CD4-positive, alpha-beta T cell treated with Interleukin-12 subunit alpha and Interleukin-12 subunit beta, for 1 hour (primary cell): ENCODE measurements around the gene S100A5.
"Not testable (repeated sequence)": the region's sequence is repeated elsewhere in the genome, so short reads cannot be mapped to it uniquely, and the experiment has no call there.

Experiments
- DNase-seq: peaks from one replicate; pipeline ENCODE4 v3.0.0-alpha.2; 2020

Gene S100A5, protein sequence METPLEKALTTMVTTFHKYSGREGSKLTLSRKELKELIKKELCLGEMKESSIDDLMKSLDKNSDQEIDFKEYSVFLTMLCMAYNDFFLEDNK

DNA sequence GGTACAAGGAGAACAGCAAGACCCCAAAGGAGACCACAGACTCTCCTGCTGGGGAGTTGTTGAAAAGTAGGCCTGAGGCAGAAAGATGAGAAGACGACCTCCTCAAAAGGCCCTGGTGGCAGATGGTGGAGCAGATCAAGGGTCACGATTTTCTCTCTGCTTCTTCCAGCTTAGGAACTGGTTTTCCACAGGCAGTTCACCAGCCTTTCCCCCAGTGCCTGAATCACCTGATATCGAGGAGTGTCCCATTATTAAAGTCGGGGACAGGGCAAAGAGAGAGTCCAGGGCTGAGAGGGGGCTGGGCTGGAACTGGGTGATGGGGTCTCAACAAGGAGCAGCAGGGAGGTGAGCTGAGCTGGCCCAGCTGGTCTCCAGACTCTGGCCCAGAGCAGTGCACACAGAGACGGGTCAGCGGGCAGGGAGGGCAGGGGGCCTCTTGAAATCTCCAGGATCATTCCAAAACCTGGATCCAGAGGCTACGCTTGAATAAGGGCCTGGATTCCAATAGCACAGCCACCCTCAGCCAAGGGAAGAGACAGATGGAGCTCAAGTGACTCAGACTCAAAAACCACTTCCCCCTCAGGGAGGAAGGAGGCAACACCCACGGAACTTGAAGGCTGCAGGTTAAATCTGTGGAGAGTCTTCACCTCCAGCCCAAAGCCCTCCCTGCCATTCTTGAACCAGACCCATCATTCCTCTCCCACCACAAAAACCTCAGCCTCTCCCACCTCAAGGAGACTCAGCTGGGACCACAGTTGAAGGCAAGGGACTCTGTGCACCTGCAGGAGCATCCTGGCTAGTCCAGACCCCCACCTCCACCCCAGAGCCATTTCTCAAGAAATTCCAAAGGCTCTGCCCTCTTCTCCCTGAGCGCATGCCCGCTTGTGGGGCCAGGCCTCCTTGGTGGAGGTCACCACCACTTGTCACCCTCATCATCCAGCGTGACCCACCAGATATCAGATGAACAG, at the start of gene S100A5:
Gene S100A5 (minus strand): TSS at position 541 of the 968 bp plus-strand sequence. CDS start 743 bp downstream, outside the sequence.
- peak; percentile 73 for DNase-seq

GRCh38 chr1:153588482-153588881, 47.7 kb upstream of the S100A5 start:
- DNase-seq: no peak

- DNase-seq: not testable (repeated sequence)
Observed at GRCh38 chr1:153588033-153588432, 47.3 kb upstream of the S100A5 start.

DNA sequence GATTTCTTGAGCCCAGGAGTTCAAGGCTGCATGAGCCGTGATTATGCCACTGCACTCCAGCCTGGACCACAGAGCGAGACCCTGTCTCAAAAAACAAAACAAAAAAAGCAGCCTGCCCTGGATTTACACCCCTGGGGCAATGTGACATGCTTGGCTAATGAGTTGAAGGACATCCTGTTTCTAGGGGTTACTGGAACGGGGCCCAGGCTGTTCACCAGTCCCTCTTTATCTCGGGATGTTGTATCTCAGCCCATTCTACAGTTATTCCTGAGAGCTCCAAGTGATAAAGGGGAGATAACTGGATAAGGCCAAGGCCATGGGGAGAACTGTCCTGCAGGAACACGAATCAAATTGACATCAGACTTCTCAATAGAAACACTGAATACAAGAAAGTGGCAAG, 46.6 kb upstream of the S100A5 start:
- DNase-seq: no peak

DNA sequence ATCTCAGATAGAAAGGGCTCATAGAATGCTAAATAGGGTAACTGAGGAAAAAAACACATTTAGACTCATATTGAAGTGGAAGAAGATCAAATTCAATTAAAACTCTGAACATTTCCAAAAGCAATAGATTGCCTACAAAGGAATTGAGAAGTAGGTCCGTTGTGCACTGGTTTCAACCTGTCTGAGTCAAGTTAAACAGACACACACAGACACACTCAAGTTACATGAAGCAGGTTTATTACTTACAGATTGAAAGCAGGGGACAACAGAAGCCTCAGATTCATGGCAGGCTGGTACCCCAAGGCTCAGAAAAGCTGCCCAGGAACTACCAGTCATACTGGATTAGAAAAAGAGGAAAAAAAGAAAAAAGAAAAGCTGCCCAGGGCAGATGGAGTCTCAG, 45.6 kb upstream of the S100A5 start:
- no peak for DNase-seq

- no peak for DNase-seq
Observed at GRCh38 chr1:153585006-153585405, 44.3 kb upstream of the S100A5 start.

DNA sequence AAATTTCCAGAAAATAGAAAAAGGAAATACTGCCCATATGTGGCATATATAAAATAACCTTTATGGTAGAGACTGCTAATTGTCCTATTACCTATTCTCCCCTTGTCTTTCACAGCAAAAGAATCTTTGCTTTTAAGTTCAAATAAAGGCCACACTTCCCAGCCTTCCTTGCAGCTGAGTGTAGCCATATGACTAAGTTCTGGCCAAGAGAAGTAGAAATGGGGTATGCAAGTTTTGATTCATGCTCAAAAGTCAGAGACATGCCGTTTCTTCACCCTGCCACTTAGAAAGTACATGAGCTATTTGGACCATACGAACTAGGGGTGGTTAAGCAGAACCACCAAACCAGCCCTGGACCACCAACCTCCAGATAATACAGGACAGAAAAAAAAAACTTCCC, 43.2 kb upstream of the S100A5 start:
- DNase-seq: no peak

DNA sequence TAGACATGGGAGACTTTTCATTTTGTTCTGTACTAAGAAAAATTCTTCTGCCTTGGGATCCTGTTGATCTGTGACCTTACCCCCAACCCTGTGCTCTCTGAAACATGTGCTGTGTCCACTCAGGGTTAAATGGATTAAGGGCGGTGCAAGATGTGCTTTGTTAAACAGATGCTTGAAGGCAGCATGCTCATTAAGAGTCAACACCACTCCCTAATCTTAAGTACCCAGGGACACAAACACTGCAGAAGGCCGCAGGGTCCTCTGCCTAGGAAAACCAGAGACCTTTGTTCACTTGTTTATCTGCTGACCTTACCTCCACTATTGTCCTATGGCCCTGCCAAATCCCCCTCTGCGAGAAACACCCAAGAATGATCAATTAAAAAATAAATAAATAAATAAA, 42.8 kb upstream of the S100A5 start:
- not testable (repeated sequence) for DNase-seq

DNA sequence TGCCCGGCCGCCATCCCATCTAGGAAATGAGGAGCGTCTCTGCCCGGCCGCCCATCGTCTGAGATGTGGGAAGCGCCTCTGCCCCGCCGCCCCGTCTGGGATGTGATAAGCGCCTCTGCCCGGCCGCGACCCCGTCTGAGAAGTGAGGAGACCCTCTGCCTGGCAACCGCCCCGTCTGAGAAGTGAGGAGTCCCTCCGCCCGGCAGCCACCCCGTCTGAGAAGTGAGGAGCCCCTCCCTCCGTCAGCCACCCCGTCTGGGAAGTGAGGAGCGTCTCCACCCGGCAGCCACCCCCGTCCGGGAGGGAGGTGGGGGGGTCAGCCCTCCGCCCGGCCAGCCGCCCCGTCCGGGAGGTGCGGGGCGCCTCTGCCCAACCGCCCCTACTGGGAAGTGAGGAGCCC, 42.1 kb upstream of the S100A5 start:
- not testable (repeated sequence) for DNase-seq

DNA sequence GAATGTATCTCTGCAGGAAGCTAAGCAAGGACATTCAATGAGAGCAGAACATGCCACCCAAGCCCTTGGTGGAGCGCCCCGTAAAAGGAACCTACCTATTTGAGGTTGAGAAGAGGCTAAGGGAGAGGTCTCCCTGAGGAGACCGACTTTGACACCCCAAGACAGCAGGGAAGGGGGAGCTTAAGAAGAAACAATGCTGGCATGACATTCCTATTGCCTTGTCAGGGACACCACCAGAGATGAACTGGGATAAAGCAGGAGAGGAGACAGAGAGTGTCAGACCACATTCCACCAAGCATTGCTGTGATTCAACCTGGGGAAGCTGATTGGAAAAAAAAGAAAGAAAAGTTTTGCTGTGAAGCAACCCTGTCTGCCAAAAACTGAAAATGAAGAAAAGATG, 38.2 kb upstream of the S100A5 start:
- no peak for DNase-seq

DNA sequence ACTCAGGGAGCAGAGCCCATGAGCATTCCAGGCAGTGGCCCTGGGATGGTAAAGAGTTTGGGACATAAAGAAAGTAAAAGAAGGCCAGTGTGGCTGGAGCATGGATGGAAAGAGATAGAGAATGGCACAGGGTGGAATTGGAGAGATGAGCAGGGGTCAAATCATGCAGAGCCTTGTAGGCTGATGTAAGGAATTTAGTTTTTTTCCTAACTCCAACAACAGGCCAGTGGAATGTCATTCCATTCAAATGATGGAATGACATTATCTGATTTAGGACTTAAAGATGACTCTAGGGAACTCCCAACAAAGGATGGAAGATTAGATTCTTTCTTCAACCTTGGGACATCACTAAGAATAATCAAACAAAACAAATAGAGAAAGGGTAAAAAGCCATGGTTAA, 37.8 kb upstream of the S100A5 start:
- no peak for DNase-seq

GRCh38 chr1:153577624-153578051, 36.9 kb upstream of the S100A5 start:
- DNase-seq: no peak

- no peak for DNase-seq
Observed at GRCh38 chr1:153577138-153577537, 36.4 kb upstream of the S100A5 start.

DNA sequence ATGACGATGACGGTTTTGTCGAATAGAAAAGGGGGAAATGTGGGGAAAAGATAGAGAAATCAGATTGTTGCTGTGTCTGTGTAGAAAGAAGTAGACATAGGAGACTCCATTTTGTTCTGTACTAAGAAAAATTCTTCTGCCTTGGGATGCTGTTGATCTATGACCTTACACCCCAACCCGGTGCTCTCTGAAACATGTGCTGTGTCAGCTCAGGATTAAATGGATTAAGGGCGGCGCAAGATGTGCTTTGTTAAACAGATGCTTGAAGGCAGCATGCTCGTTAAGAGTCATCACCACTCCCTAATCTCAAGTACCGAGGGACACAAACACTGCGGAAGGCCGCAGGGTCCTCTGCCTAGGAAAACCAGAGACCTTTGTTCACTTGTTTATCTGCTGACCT, 34.8 kb upstream of the S100A5 start:
- DNase-seq: not testable (repeated sequence)

DNA sequence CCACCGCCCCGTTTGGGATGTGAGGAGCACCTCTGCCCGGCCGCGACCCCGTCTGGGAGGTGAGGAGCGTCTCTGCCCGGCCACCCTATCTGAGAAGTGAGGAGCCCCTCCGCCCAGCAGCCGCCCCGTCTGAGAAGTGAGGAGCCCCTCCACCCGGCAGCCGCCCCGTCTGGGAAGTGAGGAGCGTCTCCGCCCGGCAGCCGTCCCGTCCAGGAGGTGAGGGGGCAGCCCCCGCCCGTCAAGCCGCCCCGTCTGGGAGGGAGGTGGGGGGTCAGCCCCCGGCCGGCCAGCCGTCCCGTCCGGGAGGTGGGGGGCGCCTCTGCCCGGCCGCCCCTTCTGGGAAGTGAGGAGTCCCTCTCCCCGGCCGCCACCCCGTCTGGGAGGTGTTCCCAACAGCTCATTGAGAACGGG, 34.4 kb upstream of the S100A5 start:
- not testable (repeated sequence) for DNase-seq

DNA sequence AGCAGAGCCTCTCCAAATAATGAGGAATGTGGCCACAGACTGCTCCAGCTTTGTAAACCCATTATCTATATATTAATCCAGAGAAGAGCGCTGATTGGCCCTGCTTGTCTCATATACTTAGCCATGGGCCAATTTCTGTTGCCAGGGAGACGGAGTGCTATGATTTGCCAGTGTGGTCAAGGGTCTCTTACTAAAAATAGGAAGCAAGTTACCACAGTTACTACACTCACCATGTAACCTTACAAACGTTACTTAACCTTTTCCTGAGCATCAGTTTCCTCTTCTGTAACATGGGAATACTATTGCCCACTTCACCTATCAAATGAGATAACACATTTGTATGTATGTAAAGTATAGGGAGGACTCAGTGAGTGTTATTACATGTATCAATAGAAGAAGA, 32.6 kb upstream of the S100A5 start:
- DNase-seq: no peak

- DNase-seq: peak; percentile 53
Observed at GRCh38 chr1:153572569-153573015, 31.9 kb upstream of the S100A5 start.

DNA sequence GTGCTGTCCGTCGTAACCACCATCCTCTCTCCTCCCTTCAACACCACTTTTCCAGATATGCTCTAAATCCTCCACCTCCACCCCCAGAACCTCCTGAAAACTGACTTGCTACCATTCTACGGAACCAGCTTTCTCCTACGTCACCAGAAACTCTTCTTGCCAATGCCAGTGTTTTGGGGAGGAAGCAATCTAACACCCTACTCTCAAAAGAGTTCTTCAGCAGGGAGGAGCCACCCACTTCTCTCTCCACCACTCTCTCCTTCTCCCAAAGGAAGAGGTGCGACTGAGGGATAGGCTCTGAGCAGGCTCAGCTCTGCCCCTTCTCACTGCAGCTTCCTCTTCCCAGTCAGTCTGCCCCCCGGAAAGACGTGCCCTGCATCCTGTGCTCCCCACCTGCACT, 31.0 kb upstream of the S100A5 start:
- no peak for DNase-seq

DNA sequence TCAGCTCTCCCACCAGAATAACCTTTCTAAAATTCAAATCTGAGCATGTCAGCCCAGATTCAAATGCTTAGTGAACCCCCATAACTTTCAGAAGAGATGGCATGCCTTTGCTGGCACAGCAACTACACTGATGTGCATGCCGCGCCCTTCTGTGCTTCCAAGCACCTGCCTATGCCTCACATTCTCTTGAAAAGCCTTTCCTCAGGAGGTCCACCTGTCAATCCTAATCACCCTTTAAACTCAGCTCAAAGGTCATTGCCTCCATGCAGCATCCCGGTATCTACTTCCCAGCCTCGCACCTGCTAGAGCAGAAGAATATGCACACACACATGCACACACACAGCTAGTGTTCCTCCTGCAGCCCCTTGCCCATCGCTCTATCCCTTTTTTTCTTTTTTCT, 30.1 kb upstream of the S100A5 start:
- DNase-seq: no peak

GRCh38 chr1:153569465-153569864, 28.7 kb upstream of the S100A5 start:
- DNase-seq: no peak

DNA sequence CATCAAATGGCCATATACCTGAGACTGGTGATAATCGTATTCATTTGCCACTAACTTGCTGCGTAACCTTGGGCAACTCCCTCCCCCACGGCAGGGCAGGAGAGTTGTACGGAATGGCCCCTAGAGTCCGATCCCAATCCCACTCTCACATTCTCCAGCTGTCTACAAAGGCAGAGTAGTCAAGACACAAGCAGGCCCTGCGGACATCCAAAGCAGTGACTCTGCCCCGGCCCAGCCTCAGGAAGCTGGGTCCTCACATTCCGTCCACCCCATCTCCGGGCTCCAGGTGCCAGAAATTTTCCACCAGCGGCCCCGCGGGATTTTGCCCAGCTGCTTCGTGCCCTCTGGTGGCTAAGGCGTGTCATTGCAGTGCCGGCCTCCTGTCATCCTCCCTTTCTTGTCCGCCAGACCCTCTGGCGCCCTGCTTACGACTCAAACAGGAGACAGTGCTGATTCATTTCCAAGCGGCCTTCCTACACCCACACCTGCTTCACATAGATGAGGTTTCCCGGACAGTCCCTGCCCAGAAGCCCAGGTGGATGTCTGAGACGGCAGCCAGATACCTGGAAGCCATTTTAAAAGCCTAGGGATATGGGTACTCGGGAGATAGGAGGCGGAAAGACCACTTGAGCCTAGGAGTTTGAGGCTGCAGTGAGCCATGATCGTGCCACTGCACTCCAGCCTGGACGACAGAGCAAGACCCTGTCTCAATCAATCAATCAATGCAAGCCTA, 27.8 kb upstream of the S100A5 start:
- peak; percentile 83 for DNase-seq

DNA sequence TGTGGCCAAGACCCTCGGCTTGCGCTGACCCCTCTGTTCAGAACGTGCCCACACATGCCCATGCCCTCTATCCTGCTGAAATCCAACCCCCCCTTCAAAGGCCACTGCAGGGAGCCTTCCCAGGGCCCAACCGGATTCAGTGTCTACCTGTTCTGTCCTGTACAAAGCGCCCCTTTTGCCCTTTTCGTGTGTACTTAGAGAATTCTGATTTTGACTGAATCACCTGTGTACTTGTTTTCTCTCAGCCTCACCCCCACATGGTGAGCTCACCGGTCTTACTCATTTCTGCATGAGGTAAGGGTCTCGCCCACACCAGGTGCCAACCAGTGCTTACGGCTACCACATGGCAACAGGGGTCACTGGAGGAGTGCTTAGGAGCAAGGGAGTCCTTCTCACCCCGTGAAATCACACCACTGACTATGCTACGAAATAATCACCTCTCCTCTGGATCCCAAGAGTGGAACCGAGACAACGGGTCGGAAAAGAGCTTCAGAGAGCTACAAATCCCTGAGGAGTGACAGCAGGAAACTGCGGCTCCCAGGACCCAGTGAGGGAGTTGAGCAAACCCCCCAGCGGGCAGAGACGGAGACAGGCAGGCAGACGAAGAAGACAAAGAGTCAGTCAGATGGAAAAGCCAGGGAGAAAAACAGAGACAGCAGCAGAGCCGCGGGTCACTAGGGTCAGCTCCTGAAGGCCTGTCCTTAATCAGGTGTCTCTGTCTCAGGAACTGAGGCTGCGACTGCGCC, 27.1 kb upstream of the S100A5 start:
- no peak for DNase-seq
